Parathyroid adenoma (tissue), 2 donors: ENCODE data around the gene CYP2D6.

Experiments used
- H2AFZ ChIP-seq: fragments of 300-600 bp; sonication (generic); one replicate; pipeline ENCODE4 v1.7.0; 2017; ENCODE audit warnings: antibody characterized with exemption, mild to moderate bottlenecking
- H3K27ac ChIP-seq: fragments of 300-600 bp; sonication (generic); one replicate; pipeline ENCODE4 v1.7.0; 2017
- H3K27me3 ChIP-seq: fragments of 300-600 bp; sonication (generic); one replicate; pipeline ENCODE4 v1.7.0; 2017; ENCODE audit warnings: low read length; ENCODE audit not compliant: control insufficient read depth, insufficient read depth
- H3K36me3 ChIP-seq: fragments of 300-600 bp; sonication (generic); one replicate; pipeline ENCODE4 v1.7.0; 2017; ENCODE audit warnings: low read length; ENCODE audit not compliant: control insufficient read depth, insufficient read depth
- H3K4me1 ChIP-seq: fragments of 300-600 bp; sonication (generic); one replicate; pipeline ENCODE4 v1.7.0; 2017; ENCODE audit warnings: control low read depth
- H3K4me2 ChIP-seq: fragments of 300-600 bp; sonication (generic); one replicate; pipeline ENCODE4 v1.7.0; 2017; ENCODE audit warnings: low read length
- H3K4me3 ChIP-seq: fragments of 300-600 bp; sonication (generic); one replicate; pipeline ENCODE4 v1.7.0; 2017; ENCODE audit warnings: low read depth, low read length
- H3K79me2 ChIP-seq: fragments of 300-600 bp; sonication (generic); one replicate; pipeline ENCODE4 v1.7.0; 2017; ENCODE audit warnings: control low read depth
- H3K9ac ChIP-seq: fragments of 300-600 bp; sonication (generic); one replicate; pipeline ENCODE4 v1.7.0; 2017; ENCODE audit warnings: mild to moderate bottlenecking
- H3K9me3 ChIP-seq: fragments of 300-600 bp; sonication (generic); one replicate; pipeline ENCODE4 v1.7.0; 2017; ENCODE audit warnings: low read length; ENCODE audit not compliant: control insufficient read depth
- CTCF ChIP-seq: fragments of 300-600 bp; sonication (generic); IDR thresholded peaks from one replicate; pipeline ENCODE4 v1.7.0; 2017; ENCODE audit warnings: antibody characterized with exemption, mild to moderate bottlenecking
- donor health status: primary hyperparathyroidism.

Gene CYP2D6

GRCh38 chr22:42101199-42101598 lies 29.4 kb downstream of the CYP2D6 start:
- H3K9me3 ChIP-seq = no peaks in the 10 kb centered on the region
- H3K9ac ChIP-seq = no peak overlapping the region
- H3K4me3 ChIP-seq = no peak overlapping the region
- no peak overlapping the region for H3K4me2 ChIP-seq
- H3K79me2 ChIP-seq = no peaks in the 10 kb centered on the region
- no peaks in the 10 kb centered on the region for H3K36me3 ChIP-seq
- no peaks in the 10 kb centered on the region for H3K27me3 ChIP-seq
- no peak for TF ChIP-seq CTCF
- no peaks in the 10 kb centered on the region for H3K4me1 ChIP-seq
- H2AFZ ChIP-seq = no peak overlapping the region
- no peak overlapping the region for H3K27ac ChIP-seq

GRCh38 chr22:42091455-42091782 lies 39.2 kb downstream of the CYP2D6 start:
- Histone ChIP-seq H3K36me3 (no peaks in the 10 kb centered on the region), H3K79me2 (peaks cover 11% of the 10 kb centered on the region), H3K9me3 (peaks cover 3% of the 10 kb centered on the region), H3K27ac (peak overlapping the region; percentile 96), H3K4me1 (no peaks in the 10 kb centered on the region), H3K27me3 (no peaks in the 10 kb centered on the region), H3K4me3 (peak overlapping the region; percentile 98), H3K9ac (no peak overlapping the region), H3K4me2 (peak overlapping the region; percentile 98), H2AFZ (peak overlapping the region; percentile 87)
- no peak for TF ChIP-seq CTCF

- H3K9me3 ChIP-seq = peaks cover 3% of the 10 kb centered on the region
- H3K79me2 ChIP-seq = peaks cover 11% of the 10 kb centered on the region
- peak; percentile 86 for TF ChIP-seq CTCF
- H3K36me3 ChIP-seq = no peaks in the 10 kb centered on the region
- peak within 1 kb of the TSS; percentile 98 for H3K4me3 ChIP-seq
- H2AFZ ChIP-seq = peak within 1 kb of the TSS; percentile 91
- H3K9ac ChIP-seq = peak within 1 kb of the TSS; percentile 98
- no peaks in the 10 kb centered on the region for H3K27me3 ChIP-seq
- peak within 1 kb of the TSS; percentile 96 for H3K27ac ChIP-seq
- no peaks in the 10 kb centered on the region for H3K4me1 ChIP-seq
- peak within 1 kb of the TSS; percentile 98 for H3K4me2 ChIP-seq
Observed at GRCh38 chr22:42090596-42091454, 39.8 kb downstream of the CYP2D6 start, which contains the start of gene NDUFA6. Gene NDUFA6, minus strand, starts transcription at chr22:42090772. Its CDS starts 28 bp downstream, at chr22:42090744.

- H3K27ac ChIP-seq = peak overlapping the region; percentile 32
- H3K4me1 ChIP-seq = no peaks in the 10 kb centered on the region
- H2AFZ ChIP-seq = no peak overlapping the region
- H3K36me3 ChIP-seq = no peaks in the 10 kb centered on the region
- H3K4me2 ChIP-seq = no peak overlapping the region
- H3K9ac ChIP-seq = no peak overlapping the region
- H3K9me3 ChIP-seq = peaks cover 3% of the 10 kb centered on the region
- H3K27me3 ChIP-seq = no peaks in the 10 kb centered on the region
- no peak overlapping the region for H3K4me3 ChIP-seq
- H3K79me2 ChIP-seq = peaks cover 23% of the 10 kb centered on the region
- TF ChIP-seq CTCF = no peak
Observed at GRCh38 chr22:42086051-42086450, 44.6 kb downstream of the CYP2D6 start.

GRCh38 chr22:42084874-42085273 lies 45.7 kb downstream of the CYP2D6 start:
- H3K79me2 ChIP-seq = peaks cover 23% of the 10 kb centered on the region
- H3K27me3 ChIP-seq = no peaks in the 10 kb centered on the region
- TF ChIP-seq CTCF = no peak
- no peak overlapping the region for H3K4me3 ChIP-seq
- no peak overlapping the region for H2AFZ ChIP-seq
- H3K9ac ChIP-seq = no peak overlapping the region
- no peaks in the 10 kb centered on the region for H3K36me3 ChIP-seq
- H3K4me2 ChIP-seq = no peak overlapping the region
- no peaks in the 10 kb centered on the region for H3K4me1 ChIP-seq
- no peak overlapping the region for H3K27ac ChIP-seq
- H3K9me3 ChIP-seq = peaks cover 3% of the 10 kb centered on the region
